A549 (cell line): Measurements from ENCODE around the gene ST3GAL6. TPM values are rescaled to one million over a fixed set of nuclear protein-coding genes. Genes with fewer than 3 reads are reported as not detected.

Experiments used
- ATAC-seq, 2 experiments: fragments of 200-7000 bp in 1 of 2; fragments of >200 bp in 1 of 2; cut with Nextera tagmentation in 1 of 2; cut with Tn5 transposase in 1 of 2; 3 replicates each; pipeline versions ENCODE4 v1.8.0 to v1.9.1; 2018 to 2020; ENCODE audit warnings: mild to moderate bottlenecking in 1 of 2, moderate library complexity in 1 of 2
- CTCF ChIA-PET: fragments of 300-600 bp; sonication (Branson Sonifier 250); formaldehyde crosslinking; extraction: SDS; loops from one replicate; lab custom pipeline; 2021; ENCODE audit warnings: antibody characterized with exemption, inconsistent platforms; lab: Yijun Ruan, JAX
- POLR2A ChIA-PET: fragments of 350-600 bp; formaldehyde crosslinking; extraction: SDS; loops from one replicate; lab custom pipeline; 2021; ENCODE audit warnings: antibody characterized with exemption, inconsistent platforms; lab: Yijun Ruan, JAX
- DNase-seq, 2 experiments: peaks; one replicate each; pipeline versions ENCODE4 v3.0.0 to v3.0.0-alpha.2; 2011 to 2016; ENCODE audit warnings: low read depth in 1 of 2, low spot score in 1 of 2
- FAIRE-seq: peaks from 2 replicates; lab custom pipeline; 2011; peaks lifted over from hg19 to GRCh38; lab: Jason Lieb, UNC
- H3K27ac ChIP-seq, 2 experiments: fragments of >200 bp; sonication (Bioruptor Twin); formaldehyde crosslinking; 3 replicates each; pipeline ENCODE4 v1.5.1; 2016 to 2017
- H3K4me1 ChIP-seq: fragments of >200 bp; sonication (Bioruptor Twin); formaldehyde crosslinking; 3 replicates; pipeline ENCODE4 v1.6.1; 2016
- H3K4me2 ChIP-seq: fragments of >200 bp; sonication (Bioruptor Twin); formaldehyde crosslinking; 3 replicates; pipeline ENCODE4 v1.6.1; 2016
- H3K4me3 ChIP-seq: fragments of >200 bp; sonication (Bioruptor Twin); formaldehyde crosslinking; 3 replicates; pipeline ENCODE4 v1.5.1; 2016
- H3K9me3 ChIP-seq: fragments of >200 bp; sonication (Bioruptor Twin); formaldehyde crosslinking; 3 replicates; pipeline ENCODE4 v1.6.1; 2016
- ATOH8 ChIP-seq: fragments of 250-450 bp; sonication (Bioruptor Pico); IDR thresholded peaks from 2 replicates; pipeline ENCODE4 v1.5.0; 2020; ENCODE audit warnings: low read depth, mild to moderate bottlenecking, moderate library complexity
- BHLHE40 ChIP-seq: IDR thresholded peaks from 2 replicates; pipeline ENCODE4 v1.6.1; 2012; ENCODE audit warnings: low read depth, low read length, inconsistent platforms
- CBX8 ChIP-seq: fragments of 200-600 bp; sonication (generic); IDR thresholded peaks from 2 replicates; pipeline ENCODE4 v1.6.1; 2016
- CEBPB ChIP-seq, 2 experiments: fragments of >200 bp in 1 of 2; sonication (Bioruptor Twin) in 1 of 2; formaldehyde crosslinking in 1 of 2; IDR thresholded peaks; 2 replicates each; pipeline ENCODE4 v1.6.1; 2012 to 2016
- CHD4 ChIP-seq: fragments of 200-600 bp; sonication (generic); IDR thresholded peaks from 2 replicates; pipeline ENCODE4 v1.6.1; 2016; ENCODE audit warnings: antibody characterized with exemption, mild to moderate bottlenecking, borderline replicate concordance
- CTCF ChIP-seq: fragments of >200 bp; sonication (Bioruptor Twin); formaldehyde crosslinking; IDR thresholded peaks from 3 replicates; pipeline ENCODE4 v1.5.1; 2016
- EHMT2 ChIP-seq: fragments of 200-600 bp; sonication (generic); IDR thresholded peaks from 2 replicates; pipeline ENCODE4 v1.6.1; 2016; ENCODE audit warnings: antibody characterized with exemption, low read depth, mild to moderate bottlenecking, moderate library complexity
- ESRRA ChIP-seq: fragments of 150-350 bp; IDR thresholded peaks from 2 replicates; pipeline ENCODE4 v1.6.1; 2014; ENCODE audit warnings: mild to moderate bottlenecking, low read length, borderline replicate concordance
- FOSL2 ChIP-seq, 2 experiments: fragments of 450-650 bp in 1 of 2; fragments of >200 bp in 1 of 2; sonication (Bioruptor Twin) in 1 of 2; formaldehyde crosslinking; IDR thresholded peaks; 2 replicates each; pipeline versions ENCODE4 v1.5.0 to v1.6.1; 2016 to 2020; ENCODE audit warnings: mild to moderate bottlenecking in 1 of 2, moderate library complexity in 1 of 2
- HES2 ChIP-seq: fragments of >200 bp; sonication (Bioruptor Twin); formaldehyde crosslinking; IDR thresholded peaks from 2 replicates; pipeline ENCODE4 v1.6.1; 2016
- HOXA7 ChIP-seq: fragments of 250-450 bp; sonication (Bioruptor Pico); IDR thresholded peaks from 2 replicates; pipeline ENCODE4 v1.5.0; 2020; ENCODE audit warnings: mild to moderate bottlenecking, moderate library complexity
- HOXB5 ChIP-seq: fragments of 250-450 bp; sonication (Bioruptor Pico); IDR thresholded peaks from 2 replicates; pipeline ENCODE4 v1.5.0; 2020; ENCODE audit warnings: mild to moderate bottlenecking, moderate library complexity
- JUN ChIP-seq, 2 experiments: fragments of >200 bp; sonication (Bioruptor Twin); formaldehyde crosslinking; IDR thresholded peaks; 2 replicates in 1 of 2; 3 replicates in 1 of 2; pipeline ENCODE4 v1.6.1; 2016 to 2017
- JUNB ChIP-seq: fragments of >200 bp; sonication (Bioruptor Twin); formaldehyde crosslinking; IDR thresholded peaks from 2 replicates; pipeline ENCODE4 v1.6.1; 2016
- MAX ChIP-seq: IDR thresholded peaks from 2 replicates; pipeline ENCODE4 v1.6.1; 2012
- NFE2L2 ChIP-seq: fragments of 150-350 bp; conservative IDR thresholded peaks from 2 replicates; pipeline ENCODE4 v1.6.1; 2014; ENCODE audit warnings: low read length
- NPAS2 ChIP-seq: fragments of 250-450 bp; sonication (Bioruptor Pico); IDR thresholded peaks from 2 replicates; pipeline ENCODE4 v1.8.0; 2022; ENCODE audit warnings: mild to moderate bottlenecking, moderate library complexity, borderline replicate concordance
- NR3C1 ChIP-seq: fragments of >200 bp; sonication (Bioruptor Twin); formaldehyde crosslinking; IDR thresholded peaks from 3 replicates; pipeline ENCODE4 v1.6.1; 2017
- PHF8 ChIP-seq: fragments of 200-600 bp; sonication (generic); IDR thresholded peaks from 2 replicates; pipeline ENCODE4 v1.6.1; 2016; ENCODE audit warnings: low read depth, mild to moderate bottlenecking, antibody characterized with exemption, moderate library complexity, borderline replicate concordance
- USF2 ChIP-seq: fragments of 450-650 bp; IDR thresholded peaks from 2 replicates; pipeline ENCODE4 v1.6.1; 2014; ENCODE audit warnings: antibody characterized with exemption
- ZFP36 ChIP-seq: fragments of 450-650 bp; IDR thresholded peaks from 2 replicates; pipeline ENCODE4 v1.6.1; 2014; ENCODE audit warnings: borderline replicate concordance; ENCODE audit not compliant: partially characterized antibody
- ZNF302 ChIP-seq: fragments of 250-450 bp; sonication (Bioruptor Pico); IDR thresholded peaks from 2 replicates; pipeline ENCODE4 v1.9.0; 2021; ENCODE audit warnings: inconsistent platforms, mild to moderate bottlenecking, moderate library complexity
- ZSCAN20 ChIP-seq: fragments of 250-450 bp; sonication (Bioruptor Pico); IDR thresholded peaks from 2 replicates; pipeline ENCODE4 v1.8.0; 2022; ENCODE audit warnings: mild to moderate bottlenecking, moderate library complexity
- WGBS: methylation state at CpG from one replicate; pipeline ENCODE4 v1.1.6; 2017; ENCODE audit errors: missing lambda C conversion rate; 5-methylcytosine and 5-hydroxymethylcytosine counted together
- polyA plus RNA-seq, 4 experiments: library from polyadenylated mRNA; depleted of rRNA in 3 of 4; stranded (reverse); fragments of >200 nt; fragmentation: RNase III in 1 of 4; extraction: RNeasy Plus Mini Kit Qiagen cat#74134 plus additional on column Dnase treatment in 1 of 4; gene quantifications; 2 replicates in 3 of 4; 3 replicates in 1 of 4; pipeline ENCODE4 v1.2.3, GENCODE V29; 2011 to 2017

ST3GAL6 gene
- polyA plus RNA-seq, 2 of the 4 experiments (the other 2 are of a cell fraction): 1.1 to 1.4 TPM

GRCh38 chr3:98766924-98767323 lies 3.8 kb downstream of the ST3GAL6 start:
- Histone ChIP-seq H3K4me2 (no peak overlapping the region), H3K9me3 (no peaks in the 10 kb centered on the region), H3K4me3 (no peak overlapping the region), H3K27ac (no peak overlapping the region), H3K4me1 (no peaks in the 10 kb centered on the region)
- TF ChIP-seq NFE2L2: no peak
- TF ChIP-seq JUNB: no peak
- no peak for TF ChIP-seq NPAS2 (CRISPR knock-in tag)
- TF ChIP-seq ZNF302 (CRISPR knock-in tag): no peak
- no peak for TF ChIP-seq CTCF
- TF ChIP-seq EHMT2: no peak
- no peak for TF ChIP-seq ZSCAN20 (CRISPR knock-in tag)
- TF ChIP-seq CEBPB (IDR thresholded peaks at IDR 0.05): no peak
- no peak for TF ChIP-seq MAX
- TF ChIP-seq CHD4: no peak
- no peak for ATAC-seq
- ChIA-PET CTCF (interaction anchor here (1.2 kb wide), 1 partner anchor 12 kb away, joined by 4 read pairs; no protein-coding TSS in a partner anchor), POLR2A (no interaction called here)
- no peak for FAIRE-seq
- no peak for DNase-seq

GRCh38 chr3:98768961-98769360 lies 5.8 kb downstream of the ST3GAL6 start:
- 52% methylated on average over 2 of the region's 2 CpGs for WGBS
- Histone ChIP-seq H3K4me1 (no peaks in the 10 kb centered on the region), H3K4me3 (no peak overlapping the region), H3K4me2 (no peak overlapping the region), H3K9me3 (no peaks in the 10 kb centered on the region), H3K27ac (no peak overlapping the region)
- TF ChIP-seq CEBPB (IDR thresholded peaks at IDR 0.05) (no peak), JUN (IDR thresholded peaks at IDR 0.05) (no peak), ZFP36 (no peak), USF2 (no peak), ATOH8 (no peak), NPAS2 (CRISPR knock-in tag) (no peak), PHF8 (no peak), NR3C1 (no peak), BHLHE40 (no peak), HOXB5 (CRISPR knock-in tag) (no peak), FOSL2 (IDR thresholded peaks at IDR 0.05) (no peak), FOSL2 (CRISPR knock-in tag; IDR thresholded peaks at IDR 0.05) (no peak), EHMT2 (no peak), HOXA7 (CRISPR knock-in tag) (no peak), CBX8 (no peak), HES2 (no peak), ESRRA (no peak)
- DNase-seq: no peak
- POLR2A ChIA-PET: no interaction called here
- no peak for ATAC-seq
- CTCF ChIA-PET: no interaction called here
- FAIRE-seq: no peak
